GM19395 (cell line): ENCODE results near the gene CDPF1.
"Not testable (repeated sequence)": the region's sequence is repeated elsewhere in the genome, so short reads cannot be mapped to it uniquely, and the experiment has no call there.

ENCODE experiments used
- ATAC-seq: cut with Tn5 transposase; IDR thresholded peaks from one replicate; pipeline ENCODE4 v1.9.1; 2021; ENCODE audit warnings: mild to moderate bottlenecking, moderate library complexity; ENCODE audit not compliant: unreplicated experiment

CDPF1 gene

DNA sequence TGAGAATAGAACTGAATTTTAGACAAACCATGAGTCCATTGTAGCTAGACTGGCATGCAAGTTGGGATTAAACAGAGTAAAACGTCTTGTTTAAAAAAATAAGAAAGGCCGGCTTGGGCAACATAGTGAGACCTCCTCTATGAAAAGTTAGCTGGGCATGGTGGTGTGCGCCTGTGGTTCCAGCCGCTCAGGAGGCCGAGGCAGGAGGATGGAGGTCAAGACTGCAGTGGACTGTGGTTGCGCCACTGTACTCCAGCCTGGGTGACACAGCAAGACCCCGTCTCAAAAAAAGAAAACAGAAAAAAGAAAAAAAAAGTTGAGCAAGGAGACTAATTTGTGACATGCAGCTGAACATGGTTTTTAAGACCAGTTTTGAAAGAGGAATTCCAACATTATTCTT lies 23.5 kb downstream of the CDPF1 start:
- no peak for ATAC-seq

DNA sequence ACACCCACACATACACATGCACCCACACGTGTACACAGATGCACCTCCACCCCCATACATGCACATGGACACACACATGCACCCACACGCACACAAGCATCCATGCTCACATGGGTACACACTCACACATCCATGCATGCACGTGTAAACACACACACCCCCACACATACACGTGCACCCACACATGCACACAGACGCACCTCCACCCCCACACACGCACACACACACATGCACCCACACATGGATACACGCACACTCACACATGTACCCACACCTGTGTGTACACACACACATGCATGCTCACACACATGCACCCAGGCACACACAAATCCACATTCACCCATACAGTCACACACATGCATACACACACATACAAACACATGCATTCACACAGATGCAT lies 24.5 kb downstream of the CDPF1 start:
- no peak for ATAC-seq

GRCh38 chr22:46224898-46225290 lies 25.2 kb downstream of the CDPF1 start:
- no peak for ATAC-seq

- no peak for ATAC-seq
Measured at GRCh38 chr22:46224044-46224897, 25.8 kb downstream of the CDPF1 start.

GRCh38 chr22:46220921-46221320 lies 29.2 kb downstream of the CDPF1 start:
- ATAC-seq = no peak

- no peak for ATAC-seq
Measured at GRCh38 chr22:46219636-46220035, 30.5 kb downstream of the CDPF1 start.

DNA sequence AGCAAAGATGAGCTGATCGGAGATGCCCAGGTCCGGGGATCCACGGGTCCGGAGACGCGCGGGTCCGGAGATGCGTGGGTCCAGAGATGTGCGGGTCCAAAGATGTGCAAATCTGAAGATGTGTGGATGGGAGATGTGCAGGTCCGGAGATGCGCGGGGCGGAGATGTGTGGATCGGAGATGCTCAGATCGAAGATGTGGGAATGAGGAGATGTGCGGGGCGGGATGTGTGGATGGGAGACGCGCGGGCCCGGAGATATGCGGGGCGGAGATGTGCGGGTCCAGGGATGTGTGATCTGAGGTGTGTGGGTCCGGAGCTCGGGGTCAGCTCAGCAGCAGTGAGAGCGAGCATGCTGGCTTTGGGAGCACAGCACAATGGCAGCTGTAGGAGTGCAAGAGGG lies 35.5 kb downstream of the CDPF1 start:
- ATAC-seq = no peak

DNA sequence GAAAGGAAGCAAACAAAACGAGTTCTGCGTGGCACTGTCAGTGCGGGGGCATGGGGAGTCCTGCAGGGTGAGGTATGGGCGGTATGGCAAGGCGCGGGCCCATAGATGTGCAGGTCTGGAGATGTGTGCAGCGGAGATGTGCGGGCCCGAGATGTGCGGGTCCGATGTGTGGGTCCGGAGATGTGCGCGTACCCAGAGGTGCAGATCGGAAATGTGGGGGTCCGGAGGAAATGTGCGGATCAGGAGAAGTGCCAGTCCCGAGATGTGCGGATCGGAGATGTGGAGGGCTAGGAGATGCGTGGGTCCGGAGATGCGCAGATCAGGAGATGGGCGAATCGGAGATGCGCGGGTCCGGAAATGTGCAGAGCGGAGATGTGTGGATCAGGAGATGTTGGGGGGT lies 35.9 kb downstream of the CDPF1 start:
- ATAC-seq = no peak

- ATAC-seq = no peak
Measured at GRCh38 chr22:46213052-46213451, 37.0 kb downstream of the CDPF1 start.

DNA sequence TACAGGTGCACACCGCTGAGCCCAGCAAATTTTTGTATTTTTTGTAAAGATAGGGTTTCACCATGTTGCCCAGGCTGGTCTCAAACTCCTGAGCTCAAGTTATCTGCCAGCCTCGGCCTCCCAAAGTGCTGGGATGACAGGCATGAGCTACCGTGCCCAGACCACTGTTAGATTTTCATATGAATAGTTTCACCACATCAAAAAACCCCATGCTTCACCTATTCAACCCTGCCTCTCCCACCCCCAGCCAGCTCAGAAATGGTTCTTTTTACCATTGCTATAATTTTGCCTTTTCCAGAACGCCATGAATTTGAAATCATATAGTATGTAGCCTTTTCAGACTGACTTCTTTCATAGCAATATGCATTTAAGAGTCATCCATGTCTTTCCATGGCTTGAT lies 37.9 kb downstream of the CDPF1 start:
- ATAC-seq = no peak

DNA sequence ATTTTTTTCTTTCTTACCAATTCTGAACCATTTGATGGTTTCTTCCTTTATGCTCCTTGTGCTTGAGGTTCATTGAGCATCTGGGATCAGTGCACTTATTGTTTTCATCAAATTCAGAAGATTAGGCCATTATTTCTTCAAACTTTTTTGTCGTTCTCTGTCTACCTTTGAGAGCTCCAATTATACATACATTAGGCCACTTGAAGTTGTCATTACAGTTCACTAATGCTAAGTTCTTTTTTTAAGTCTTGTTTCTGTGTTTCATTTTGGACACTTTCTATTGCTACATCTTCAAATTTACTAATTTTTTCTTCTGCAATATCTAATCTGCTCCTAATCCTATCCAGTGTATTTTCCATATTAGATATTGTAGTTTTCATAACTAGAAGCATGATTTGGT lies 40.8 kb downstream of the CDPF1 start:
- ATAC-seq = no peak

GRCh38 chr22:46203601-46203980 lies 46.5 kb downstream of the CDPF1 start:
- no peak for ATAC-seq

DNA sequence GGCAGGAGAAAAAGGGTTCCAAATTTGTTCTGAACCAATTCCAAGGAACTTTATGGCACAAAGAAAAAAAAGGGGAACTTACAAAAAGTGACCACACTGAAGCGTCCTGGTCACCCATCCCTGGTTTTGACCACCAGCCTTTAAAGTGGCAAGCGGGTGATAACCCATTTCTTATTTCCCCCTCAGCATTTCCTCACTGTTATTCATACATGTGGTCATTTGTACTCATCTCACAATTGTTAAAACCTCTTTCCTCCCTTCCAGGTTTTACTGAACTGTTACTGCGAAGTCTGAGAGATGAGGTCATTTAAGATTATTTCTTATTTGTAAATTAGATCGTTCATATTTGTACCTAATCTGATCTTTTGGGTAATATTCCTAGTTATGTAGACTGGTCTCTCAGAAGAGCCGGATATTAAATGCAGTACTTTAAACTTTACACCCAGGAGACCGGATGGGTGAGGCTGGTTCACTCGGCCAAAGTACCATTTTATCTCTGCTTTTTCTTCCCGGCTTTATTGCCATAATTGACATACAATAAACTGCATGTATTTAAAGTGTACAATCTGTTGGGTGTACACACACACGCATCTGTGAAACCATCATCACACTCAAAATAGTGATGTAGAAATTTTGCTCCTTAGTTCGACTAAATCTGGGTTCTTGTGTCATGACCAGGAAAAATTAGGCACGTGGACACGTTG lies 47.0 kb downstream of the CDPF1 start:
- ATAC-seq = no peak

DNA sequence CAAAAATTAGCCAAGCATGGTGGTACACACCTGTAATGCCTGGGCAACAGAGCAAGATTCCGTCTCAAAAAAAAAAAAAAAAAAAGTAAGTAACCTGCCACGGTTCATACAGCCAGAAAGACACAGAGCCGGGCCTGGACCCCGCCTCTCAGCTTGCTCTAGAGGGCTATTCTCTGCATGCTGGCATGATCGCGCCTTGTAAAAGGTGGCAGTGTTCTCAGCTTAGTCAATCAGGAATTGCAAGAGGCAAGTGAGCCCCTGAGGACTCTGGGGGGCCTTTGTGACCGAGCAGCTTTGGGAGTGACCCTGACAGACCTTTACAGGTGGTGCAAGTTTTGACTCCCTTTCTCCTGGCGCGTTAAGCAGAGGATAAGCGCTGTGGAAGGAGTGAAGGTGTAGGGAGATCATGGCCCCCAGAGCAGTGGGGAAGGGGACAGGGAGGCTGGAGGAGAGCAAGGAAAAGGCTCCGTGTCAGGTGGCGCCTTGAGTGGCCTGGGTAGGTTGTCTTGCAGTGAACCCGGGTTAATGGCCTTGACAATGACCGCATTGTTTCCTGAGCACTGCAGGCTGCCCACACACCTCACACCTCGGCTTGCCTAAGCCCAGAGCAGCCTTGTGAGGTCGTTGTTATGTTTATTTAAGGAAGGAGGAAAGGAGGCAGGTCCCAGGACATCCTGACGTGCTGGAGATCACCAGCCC lies 48.9 kb downstream of the CDPF1 start:
- ATAC-seq = no peak

DNA sequence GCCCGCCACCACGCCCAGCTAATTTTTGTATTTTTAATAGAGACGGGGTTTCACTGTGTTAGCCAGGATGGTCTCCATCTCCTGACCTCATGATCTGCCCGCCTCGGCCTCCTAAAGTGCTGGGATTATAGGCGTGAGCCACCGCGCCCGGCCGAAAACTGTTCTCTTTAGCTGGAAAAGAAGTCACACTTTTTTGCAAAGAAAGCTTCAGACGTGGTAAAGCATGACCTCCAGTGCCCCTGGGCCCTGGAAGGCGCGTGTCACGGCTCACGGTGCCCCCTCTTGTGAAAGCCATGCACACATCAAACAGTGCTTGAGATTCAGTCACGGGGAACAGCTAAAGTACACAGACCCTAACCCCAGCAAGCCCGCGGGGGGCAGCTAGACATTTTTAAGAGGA lies 51.3 kb downstream of the CDPF1 start:
- ATAC-seq = not testable (repeated sequence)

GRCh38 chr22:46198274-46198673 lies 51.8 kb downstream of the CDPF1 start:
- no peak for ATAC-seq

DNA sequence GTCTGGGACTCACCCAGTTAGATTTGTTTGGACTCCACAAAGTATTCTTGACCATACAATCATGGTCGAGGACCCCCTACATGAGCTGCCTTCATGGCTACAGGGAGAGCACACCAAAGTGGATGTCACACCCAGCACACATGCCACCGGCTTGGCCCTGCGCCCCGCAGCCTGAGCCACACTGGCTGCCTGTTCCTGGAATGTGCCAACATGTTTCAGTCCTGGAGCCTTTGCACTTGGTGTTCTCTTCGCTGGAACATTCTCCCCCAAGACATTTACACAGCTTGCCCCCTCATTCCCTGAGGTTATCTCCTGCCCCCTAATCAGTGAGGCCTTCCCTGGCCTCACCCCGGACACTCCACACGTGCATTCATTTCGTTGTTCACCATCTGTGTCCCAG lies 53.8 kb downstream of the CDPF1 start:
- no peak for ATAC-seq

GRCh38 chr22:46195487-46196165 lies 54.5 kb downstream of the CDPF1 start:
- no peak for ATAC-seq
